Smooth muscle cell (in vitro differentiated cells): ENCODE data around the gene HSPA1A. TPM values are rescaled to one million over a fixed set of nuclear protein-coding genes. Genes with fewer than 3 reads are reported as not detected.
"Not testable (repeated sequence)": the region's sequence is repeated elsewhere in the genome, so short reads cannot be mapped to it uniquely, and the experiment has no call there.

Source experiments
- DNase-seq: peaks from one replicate; lab custom pipeline; 2025; ENCODE audit not compliant: unreplicated experiment; lab: John Stamatoyannopoulos, UW
- H2AFZ ChIP-seq: fragments of 200-600 bp; sonication (generic); 2 replicates; pipeline ENCODE4 v1.6.0; 2016; ENCODE audit warnings: antibody characterized with exemption, low read depth, mild to moderate bottlenecking
- H3F3A ChIP-seq: fragments of 200-600 bp; sonication (generic); 2 replicates; pipeline ENCODE4 v1.6.0; 2017; ENCODE audit warnings: antibody characterized with exemption, low read depth
- H3K27ac ChIP-seq: fragments of 200-600 bp; sonication (generic); 2 replicates; pipeline ENCODE4 v1.5.1; 2016; ENCODE audit warnings: low read depth, mild to moderate bottlenecking
- H3K27me3 ChIP-seq: fragments of 200-600 bp; sonication (generic); 2 replicates; pipeline ENCODE4 v1.6.1; 2016; ENCODE audit warnings: low read depth, mild to moderate bottlenecking
- H3K36me3 ChIP-seq: fragments of 200-600 bp; sonication (generic); 2 replicates; pipeline ENCODE4 v1.5.1; 2016; ENCODE audit warnings: low read depth
- H3K4me1 ChIP-seq: fragments of 200-600 bp; sonication (generic); 2 replicates; pipeline ENCODE4 v1.5.1; 2016; ENCODE audit warnings: low read depth
- H3K4me2 ChIP-seq: fragments of 200-600 bp; sonication (generic); 2 replicates; pipeline ENCODE4 v1.6.0; 2016; ENCODE audit warnings: mild to moderate bottlenecking
- H3K4me3 ChIP-seq: fragments of 200-600 bp; sonication (generic); 2 replicates; pipeline ENCODE4 v1.5.1; 2016; ENCODE audit warnings: mild to moderate bottlenecking
- H3K79me2 ChIP-seq: fragments of 200-600 bp; sonication (generic); 2 replicates; pipeline ENCODE4 v1.6.0; 2016; ENCODE audit warnings: low read depth, mild to moderate bottlenecking
- H3K9ac ChIP-seq: fragments of 200-600 bp; sonication (generic); 2 replicates; pipeline ENCODE4 v1.6.0; 2016; ENCODE audit warnings: low read depth
- H3K9me3 ChIP-seq: fragments of 200-600 bp; sonication (generic); replicated peaks from 2 replicates; pipeline ENCODE4 v1.5.1; 2016; ENCODE audit warnings: low read depth
- H4K20me1 ChIP-seq: fragments of 200-600 bp; sonication (generic); 2 replicates; pipeline ENCODE4 v1.6.0; 2016; ENCODE audit warnings: low read depth
- CTCF ChIP-seq: fragments of 200-600 bp; sonication (generic); IDR thresholded peaks from 2 replicates; pipeline ENCODE4 v1.5.1; 2017; ENCODE audit warnings: borderline replicate concordance, mild to moderate bottlenecking, antibody characterized with exemption; ENCODE audit not compliant: insufficient read depth, poor library complexity, severe bottlenecking
- WGBS: methylation state at CpG from one replicate; pipeline ENCODE4 v1.1.7; 2016; ENCODE audit warnings: low lambda C conversion rate; 5-methylcytosine and 5-hydroxymethylcytosine counted together
- polyA plus RNA-seq: library from polyadenylated mRNA; unstranded; fragments of >200 nt; fragmentation: Nextera tagmentation; extraction: Ambion mirVana; gene quantifications from 2 replicates; pipeline ENCODE4 v1.2.1, GENCODE V29; 2016
- total RNA-seq: library from RNA; depleted of rRNA; stranded (reverse); fragments of >200 nt; gene quantifications from 2 replicates; pipeline ENCODE4 v1.2.3, GENCODE V29; 2014

HSPA1A gene
- total and polyA plus RNA-seq, 2 experiments from 2014 or later, result 52.6 to 61.2 TPM

GRCh38 chr6:31847276-31847978 is 32.1 kb downstream of the HSPA1A start:
- 96% methylated on average over 2 of the region's 2 CpGs for WGBS

GRCh38 chr6:31850765-31851484 is 35.6 kb downstream of the HSPA1A start:
- Histone ChIP-seq H3K4me3 (no peak overlapping the region), H3K4me1 (no peaks in the 10 kb centered on the region), H3K27ac (no peak overlapping the region), H3K36me3 (no peaks in the 10 kb centered on the region), H3K79me2 (no peaks in the 10 kb centered on the region), H3K4me2 (no peak overlapping the region), H4K20me1 (no peaks in the 10 kb centered on the region), H3K27me3 (no peaks in the 10 kb centered on the region), H3K9me3 (no peaks in the 10 kb centered on the region), H3K9ac (no peak overlapping the region), H2AFZ (no peak overlapping the region), H3F3A (no peaks in the 10 kb centered on the region)
- WGBS, result 98% methylated on average over 2 of the region's 2 CpGs
- no peak for DNase-seq
- TF ChIP-seq CTCF, result no peak

More at GRCh38 chr6:31847276-31847978, 32.1 kb downstream of the HSPA1A start:
- H3K36me3 ChIP-seq, result no peaks in the 10 kb centered on the region
- no peaks in the 10 kb centered on the region for H3K9me3 ChIP-seq
- no peak for TF ChIP-seq CTCF
- H3K4me3 ChIP-seq, result no peak overlapping the region
- H3F3A ChIP-seq, result no peaks in the 10 kb centered on the region
- no peaks in the 10 kb centered on the region for H4K20me1 ChIP-seq
- no peaks in the 10 kb centered on the region for H3K4me1 ChIP-seq
- H3K27me3 ChIP-seq, result no peaks in the 10 kb centered on the region
- no peak overlapping the region for H3K4me2 ChIP-seq
- H2AFZ ChIP-seq, result no peak overlapping the region
- no peak overlapping the region for H3K9ac ChIP-seq
- no peak overlapping the region for H3K27ac ChIP-seq
- no peak for DNase-seq
- H3K79me2 ChIP-seq, result no peaks in the 10 kb centered on the region

- WGBS, result 79% methylated on average over 2 of the region's 2 CpGs
- H3K9ac ChIP-seq, result no peak overlapping the region
- H3K27me3 ChIP-seq, result no peaks in the 10 kb centered on the region
- TF ChIP-seq CTCF, result no peak
- no peak overlapping the region for H3K27ac ChIP-seq
- H3K4me3 ChIP-seq, result no peak overlapping the region
- no peaks in the 10 kb centered on the region for H3K9me3 ChIP-seq
- no peaks in the 10 kb centered on the region for H3F3A ChIP-seq
- H3K79me2 ChIP-seq, result no peaks in the 10 kb centered on the region
- H2AFZ ChIP-seq, result no peak overlapping the region
- no peaks in the 10 kb centered on the region for H3K4me1 ChIP-seq
- H4K20me1 ChIP-seq, result no peaks in the 10 kb centered on the region
- peak overlapping the region; percentile 61 for H3K4me2 ChIP-seq
- no peaks in the 10 kb centered on the region for H3K36me3 ChIP-seq
- no peak for DNase-seq
Measured at GRCh38 chr6:31851485-31851832, 36.1 kb downstream of the HSPA1A start.

GRCh38 chr6:31851980-31852718 is 36.8 kb downstream of the HSPA1A start:
- not testable (repeated sequence) for H3K27me3 ChIP-seq, H3K36me3 ChIP-seq, H3K9me3 ChIP-seq, H4K20me1 ChIP-seq, H3K27ac ChIP-seq, H3K4me3 ChIP-seq, DNase-seq, H2AFZ ChIP-seq, H3F3A ChIP-seq, H3K79me2 ChIP-seq, H3K4me1 ChIP-seq, H3K9ac ChIP-seq
- H3K4me2 ChIP-seq, result peak overlapping the region; percentile 61
- WGBS, result 68% methylated on average over 34 of the region's 35 CpGs

GRCh38 chr6:31857774-31858173 is 42.4 kb downstream of the HSPA1A start:
- not testable (repeated sequence) for H3K4me3 ChIP-seq, H3K9ac ChIP-seq, H3K36me3 ChIP-seq, H3K9me3 ChIP-seq, H3K27ac ChIP-seq, H3K27me3 ChIP-seq, H2AFZ ChIP-seq, H3K4me1 ChIP-seq, H3F3A ChIP-seq, H3K4me2 ChIP-seq, DNase-seq, H4K20me1 ChIP-seq
- 97% methylated on average over 8 of the region's 8 CpGs for WGBS
- peaks cover 10% of the 10 kb centered on the region for H3K79me2 ChIP-seq
